GM12878 (cell line): ENCODE data around the gene MAML2. TPM values are rescaled to one million over a fixed set of nuclear protein-coding genes. Genes with fewer than 3 reads are reported as not detected.

Source experiments
- ATAC-seq: fragments of 200-7000 bp; cut with Tn5 transposase; 3 replicates; pipeline ENCODE4 v1.9.1; 2020; ENCODE audit warnings: mild to moderate bottlenecking, moderate library complexity
- BruUV-seq: library from RNA; stranded (reverse); fragments of 400-500 nt; replicated peaks from 2 replicates; lab custom pipeline; 2021; lab: Mats Ljungman, UMichigan
- CTCF ChIA-PET: fragments of 300-600 bp; sonication (Branson Sonifier 250); formaldehyde crosslinking; extraction: SDS; loops from one replicate; lab custom pipeline; 2021; ENCODE audit warnings: inconsistent platforms; lab: Yijun Ruan, JAX
- POLR2A ChIA-PET: fragments of 350-600 bp; formaldehyde crosslinking; extraction: SDS; loops from one replicate; lab custom pipeline; 2021; ENCODE audit warnings: inconsistent platforms; lab: Charles Lee
- RAD21 ChIA-PET: fragments of 300-600 bp; sonication (Branson Sonifier 250); formaldehyde crosslinking; loops from one replicate; lab custom pipeline; 2023; ENCODE audit warnings: antibody characterized with exemption; ENCODE audit not compliant: unreplicated experiment; lab: Charles Lee
- SMC1A ChIA-PET: fragments of 300-600 bp; sonication (Branson Sonifier 250); formaldehyde crosslinking; loops from one replicate; lab custom pipeline; 2023; ENCODE audit not compliant: unreplicated experiment, uncharacterized antibody; lab: Charles Lee
- DNase-seq: peaks from one replicate; pipeline ENCODE4 v3.0.0-alpha.2; 2011; ENCODE audit warnings: low read depth, low spot score
- FAIRE-seq: peaks from 3 replicates; lab custom pipeline; 2011; peaks lifted over from hg19 to GRCh38; lab: Jason Lieb, UNC
- H2AFZ ChIP-seq: 2 replicates; pipeline ENCODE4 v1.6.0; 2011; ENCODE audit warnings: low read depth, low read length, control low read depth; ENCODE audit not compliant: control insufficient read depth
- H3K27ac ChIP-seq: 2 replicates; pipeline ENCODE4 v1.5.1; 2011; ENCODE audit warnings: control low read depth; ENCODE audit not compliant: control insufficient read depth, insufficient read depth
- H3K27me3 ChIP-seq, 2 experiments: replicated peaks in 1 of 2; 2 replicates each; pipeline versions ENCODE4 v1.6.0 to v1.6.1; 2011; ENCODE audit warnings: low read length in 1 of 2; ENCODE audit not compliant: control insufficient read depth in 2 of 2, insufficient read depth in 2 of 2
- H3K36me3 ChIP-seq, 2 experiments: 2 replicates each; pipeline ENCODE4 v1.5.1; 2011; ENCODE audit warnings: low read length in 1 of 2; ENCODE audit not compliant: control insufficient read depth in 2 of 2, insufficient read depth in 2 of 2
- H3K4me1 ChIP-seq: 2 replicates; pipeline ENCODE4 v1.6.1; 2011; ENCODE audit warnings: mild to moderate bottlenecking, low read length, moderate library complexity, mixed read lengths; ENCODE audit not compliant: control insufficient read depth, insufficient read depth
- H3K4me2 ChIP-seq: 2 replicates; pipeline ENCODE4 v1.6.0; 2011; ENCODE audit warnings: control low read depth; ENCODE audit not compliant: control insufficient read depth, insufficient read depth
- H3K4me3 ChIP-seq: fragments of 200-600 bp; sonication (generic); 2 replicates; pipeline ENCODE4 v1.5.1; 2016
- H3K79me2 ChIP-seq: 2 replicates; pipeline ENCODE4 v1.6.0; 2011; ENCODE audit warnings: low read length; ENCODE audit not compliant: control insufficient read depth, insufficient read depth
- H3K9ac ChIP-seq: 2 replicates; pipeline ENCODE4 v1.8.0; 2011; ENCODE audit warnings: low read length, control low read depth, mixed read lengths; ENCODE audit not compliant: control insufficient read depth, insufficient read depth
- H3K9me3 ChIP-seq: replicated peaks from 3 replicates; pipeline ENCODE4 v1.5.1; 2011; ENCODE audit warnings: mild to moderate bottlenecking, low read length; ENCODE audit not compliant: control insufficient read depth, insufficient read depth
- H4K20me1 ChIP-seq: 2 replicates; pipeline ENCODE4 v1.6.0; 2011; ENCODE audit not compliant: control insufficient read depth, insufficient read depth
- BCL11A ChIP-seq: IDR thresholded peaks from 2 replicates; pipeline ENCODE4 v1.6.1; 2011; ENCODE audit warnings: low read depth, low read length
- EZH2 ChIP-seq: IDR thresholded peaks from 2 replicates; pipeline ENCODE4 v1.6.1; 2012; ENCODE audit warnings: low read depth, mild to moderate bottlenecking, control low read depth, inconsistent platforms, low read length, borderline replicate concordance; ENCODE audit not compliant: control insufficient read depth
- HDAC2 ChIP-seq: fragments of 200-600 bp; sonication (generic); IDR thresholded peaks from 2 replicates; pipeline ENCODE4 v1.6.1; 2017
- IRF4 ChIP-seq: IDR thresholded peaks from 2 replicates; pipeline ENCODE4 v1.6.1; 2011; ENCODE audit warnings: low read depth, low read length
- RAD21 ChIP-seq: IDR thresholded peaks from 2 replicates; pipeline ENCODE4 v1.6.1; 2011; ENCODE audit warnings: mild to moderate bottlenecking, low read depth, low read length, moderate library complexity; ENCODE audit not compliant: insufficient read depth
- YBX1 ChIP-seq: fragments of 450-650 bp; IDR thresholded peaks from 2 replicates; pipeline ENCODE4 v1.6.1; 2016; ENCODE audit warnings: antibody characterized with exemption
- WGBS: methylation state at CpG from one replicate; pipeline ENCODE4 v1.1.6; 2016; ENCODE audit warnings: low lambda C conversion rate; ENCODE audit not compliant: insufficient replicate concordance, insufficient coverage; ENCODE audit errors: missing lambda C conversion rate; 5-methylcytosine and 5-hydroxymethylcytosine counted together
- in situ Hi-C: fragments of 300-500 bp; cut with MboI; formaldehyde crosslinking; loops from 9 replicates; pipeline ENCODE4 v1.14.3; 2018; ENCODE audit warnings: mixed read lengths
- intact Hi-C: fragments of 100-400 bp; cut with micrococcal nuclease; formaldehyde crosslinking; loops from one replicate; pipeline ENCODE4 v1.14.2; 2022; ENCODE audit not compliant: unreplicated experiment
- polyA plus RNA-seq, 11 experiments: library from polyadenylated mRNA; depleted of rRNA in 4 of 11; unstranded in 6 of 11; stranded (reverse) in 5 of 11; fragments of >200 nt; fragmentation: Nextera tagmentation in 4 of 11; fragmentation: Illumina TruSeq in 1 of 11; extraction: Ambion mirVana in 4 of 11; extraction: Trizol in 1 of 11; gene quantifications; 1 replicate in 1 of 11; 2 replicates in 10 of 11; pipeline versions ENCODE4 v1.2.1 to v1.2.3, GENCODE V29; 2011 to 2016; ENCODE audit warnings: inconsistent platforms in 2 of 11, missing spikeins in 2 of 11, low read depth in 1 of 11
- total RNA-seq, 4 experiments: library from RNA; depleted of rRNA in 3 of 4; stranded (reverse); fragments of >200 nt in 3 of 4; fragmentation: Illumina TruSeq in 1 of 4; extraction: Trizol in 1 of 4; gene quantifications; 2 replicates each; pipeline versions ENCODE4 v1.2.1 to v1.2.3, GENCODE V29; 2013 to 2021
- TF ChIP-seq, protein P1 (sequence below): fragments of 450-650 bp; IDR thresholded peaks from 2 replicates; pipeline ENCODE4 v1.6.1; 2017; ENCODE audit warnings: borderline replicate concordance
- TF ChIP-seq, protein P2 (sequence below): fragments of 450-650 bp; IDR thresholded peaks from 2 replicates; pipeline ENCODE4 v1.6.1; 2016; ENCODE audit warnings: mild to moderate bottlenecking, moderate library complexity, borderline replicate concordance
- TF ChIP-seq, protein P3 (sequence below): fragments of 450-650 bp; IDR thresholded peaks from 2 replicates; pipeline ENCODE4 v1.6.1; 2017; ENCODE audit warnings: mild to moderate bottlenecking, low read depth, inconsistent platforms; ENCODE audit not compliant: poor library complexity, severe bottlenecking
- TF ChIP-seq, protein P4 (sequence below): IDR thresholded peaks from 2 replicates; pipeline ENCODE4 v1.6.1; 2011; ENCODE audit warnings: borderline replicate concordance, low read depth, mild to moderate bottlenecking, moderate library complexity, low read length; ENCODE audit not compliant: insufficient read depth, poor library complexity, severe bottlenecking

The MAML2 gene
- total and polyA plus RNA-seq, 10 of the 15 experiments (the other 5 are each of a cell fraction or from before 2014, with no cell fraction given), result 2.5 to 15.1 (median 12.0) TPM

DNA sequence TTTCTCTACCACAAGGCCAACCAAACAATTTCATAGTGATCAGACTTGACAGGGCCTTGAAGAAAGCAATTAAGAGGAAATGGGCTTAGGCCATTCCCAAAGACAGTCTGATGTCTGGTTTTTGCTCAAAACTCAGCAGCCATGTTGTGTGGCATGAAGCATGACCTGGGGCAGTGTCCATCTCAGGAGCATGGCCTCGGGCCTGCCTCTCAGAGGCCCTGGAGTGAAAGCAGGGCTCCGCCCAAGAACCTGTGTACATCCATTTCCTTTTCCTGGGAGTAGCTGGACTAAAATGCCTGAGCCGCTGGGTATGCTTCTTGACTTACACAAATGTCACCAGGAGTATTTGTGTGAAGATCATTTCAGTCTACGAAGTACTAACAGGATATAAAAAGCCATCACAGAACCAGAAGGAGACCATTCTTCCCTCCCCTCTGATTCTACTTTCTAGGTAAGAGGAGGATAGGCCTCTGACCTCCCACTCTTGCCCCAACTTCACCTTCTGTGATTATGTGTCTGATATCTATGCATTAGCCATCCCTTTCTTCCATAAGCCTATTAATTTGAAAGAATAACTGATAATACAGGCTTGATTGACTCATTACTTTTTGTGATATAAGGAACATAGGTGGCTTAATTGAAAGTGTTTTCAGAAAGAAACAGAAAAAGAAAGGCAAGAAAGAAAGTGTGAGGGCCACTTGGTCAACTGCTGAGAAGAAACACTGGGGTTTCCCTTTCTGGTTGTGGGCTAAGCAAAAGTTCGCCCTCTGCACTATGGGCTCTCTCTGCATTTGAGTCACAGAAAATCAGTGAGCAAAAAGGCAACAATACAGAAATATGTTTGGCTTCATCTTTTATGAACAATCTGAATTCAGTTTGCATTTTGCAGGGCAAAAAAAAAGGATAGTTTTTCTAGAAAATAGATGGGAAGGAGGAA, 230.5 kb downstream of the MAML2 start:
- ChIA-PET SMC1A (interaction anchor here (0.7 to 5.7 kb wide), 10 partner anchors 15 to 231 kb away, joined by 3 to 33 read pairs (median 4); partner anchors contain the start of gene MAML2), POLR2A (interaction anchor here (0.6 to 1.4 kb wide), 10 partner anchors 17 to 1514 kb away, joined by 3 to 4 read pairs (median 3); no protein-coding TSS in a partner anchor), CTCF (interaction anchor here (0.5 to 1.9 kb wide), 5 partner anchors 23 to 324 kb away, joined by 3 to 10 read pairs (median 3); partner anchors contain the start of gene MAML2), RAD21 (interaction anchor here (1.2 to 1.8 kb wide), 6 partner anchors 37 to 231 kb away, joined by 3 to 12 read pairs (median 5); partner anchors contain the start of gene MAML2)
- Histone ChIP-seq H3K9ac (no peak overlapping the region), H3K9me3 (no peaks in the 10 kb centered on the region), H3K27ac (peak overlapping the region; percentile 76), H3K4me2 (peak overlapping the region; percentile 45), H3K79me2 (no peaks in the 10 kb centered on the region; the same call in none of the 2 replicates), H3K36me3 (peaks cover 0 to 7% of the 10 kb centered on the region in 2 experiments; a peak in 1 of 4 replicates), H3K4me1 (peaks cover 32% of the 10 kb centered on the region), H3K27me3 (no peaks in the 10 kb centered on the region), H2AFZ (no peak overlapping the region), H4K20me1 (no peaks in the 10 kb centered on the region), H3K4me3 (no peak overlapping the region)
- 35% methylated on average over 5 of the region's 5 CpGs for WGBS
- FAIRE-seq (no peak), ATAC-seq (peak; percentile 96), DNase-seq (peak; percentile 58)
- intact Hi-C loops, result loop anchor here (2.0 kb wide), 3 partner anchors 76 to 230 kb away; partner anchors contain the start of gene MAML2
- in situ Hi-C loops, result no loop called here
- no TSS peak for BruUV-seq
- TF ChIP-seq RAD21 (peak; percentile 17; the same call in 1 of the 2 replicates), HDAC2 (no peak), IRF4 (peak; percentile 95), EZH2 (no peak), YBX1 (no peak), BCL11A (peak; percentile 80)
- TF ChIP-seq, protein P1, sequence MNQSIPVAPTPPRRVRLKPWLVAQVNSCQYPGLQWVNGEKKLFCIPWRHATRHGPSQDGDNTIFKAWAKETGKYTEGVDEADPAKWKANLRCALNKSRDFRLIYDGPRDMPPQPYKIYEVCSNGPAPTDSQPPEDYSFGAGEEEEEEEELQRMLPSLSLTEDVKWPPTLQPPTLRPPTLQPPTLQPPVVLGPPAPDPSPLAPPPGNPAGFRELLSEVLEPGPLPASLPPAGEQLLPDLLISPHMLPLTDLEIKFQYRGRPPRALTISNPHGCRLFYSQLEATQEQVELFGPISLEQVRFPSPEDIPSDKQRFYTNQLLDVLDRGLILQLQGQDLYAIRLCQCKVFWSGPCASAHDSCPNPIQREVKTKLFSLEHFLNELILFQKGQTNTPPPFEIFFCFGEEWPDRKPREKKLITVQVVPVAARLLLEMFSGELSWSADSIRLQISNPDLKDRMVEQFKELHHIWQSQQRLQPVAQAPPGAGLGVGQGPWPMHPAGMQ, result no peak
- TF ChIP-seq, protein P2, sequence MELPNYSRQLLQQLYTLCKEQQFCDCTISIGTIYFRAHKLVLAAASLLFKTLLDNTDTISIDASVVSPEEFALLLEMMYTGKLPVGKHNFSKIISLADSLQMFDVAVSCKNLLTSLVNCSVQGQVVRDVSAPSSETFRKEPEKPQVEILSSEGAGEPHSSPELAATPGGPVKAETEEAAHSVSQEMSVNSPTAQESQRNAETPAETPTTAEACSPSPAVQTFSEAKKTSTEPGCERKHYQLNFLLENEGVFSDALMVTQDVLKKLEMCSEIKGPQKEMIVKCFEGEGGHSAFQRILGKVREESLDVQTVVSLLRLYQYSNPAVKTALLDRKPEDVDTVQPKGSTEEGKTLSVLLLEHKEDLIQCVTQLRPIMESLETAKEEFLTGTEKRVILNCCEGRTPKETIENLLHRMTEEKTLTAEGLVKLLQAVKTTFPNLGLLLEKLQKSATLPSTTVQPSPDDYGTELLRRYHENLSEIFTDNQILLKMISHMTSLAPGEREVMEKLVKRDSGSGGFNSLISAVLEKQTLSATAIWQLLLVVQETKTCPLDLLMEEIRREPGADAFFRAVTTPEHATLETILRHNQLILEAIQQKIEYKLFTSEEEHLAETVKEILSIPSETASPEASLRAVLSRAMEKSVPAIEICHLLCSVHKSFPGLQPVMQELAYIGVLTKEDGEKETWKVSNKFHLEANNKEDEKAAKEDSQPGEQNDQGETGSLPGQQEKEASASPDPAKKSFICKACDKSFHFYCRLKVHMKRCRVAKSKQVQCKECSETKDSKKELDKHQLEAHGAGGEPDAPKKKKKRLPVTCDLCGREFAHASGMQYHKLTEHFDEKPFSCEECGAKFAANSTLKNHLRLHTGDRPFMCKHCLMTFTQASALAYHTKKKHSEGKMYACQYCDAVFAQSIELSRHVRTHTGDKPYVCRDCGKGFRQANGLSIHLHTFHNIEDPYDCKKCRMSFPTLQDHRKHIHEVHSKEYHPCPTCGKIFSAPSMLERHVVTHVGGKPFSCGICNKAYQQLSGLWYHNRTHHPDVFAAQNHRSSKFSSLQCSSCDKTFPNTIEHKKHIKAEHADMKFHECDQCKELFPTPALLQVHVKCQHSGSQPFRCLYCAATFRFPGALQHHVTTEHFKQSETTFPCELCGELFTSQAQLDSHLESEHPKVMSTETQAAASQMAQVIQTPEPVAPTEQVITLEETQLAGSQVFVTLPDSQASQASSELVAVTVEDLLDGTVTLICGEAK, result peak; percentile 42; the same call in 1 of the 2 replicates
- TF ChIP-seq, protein P3, sequence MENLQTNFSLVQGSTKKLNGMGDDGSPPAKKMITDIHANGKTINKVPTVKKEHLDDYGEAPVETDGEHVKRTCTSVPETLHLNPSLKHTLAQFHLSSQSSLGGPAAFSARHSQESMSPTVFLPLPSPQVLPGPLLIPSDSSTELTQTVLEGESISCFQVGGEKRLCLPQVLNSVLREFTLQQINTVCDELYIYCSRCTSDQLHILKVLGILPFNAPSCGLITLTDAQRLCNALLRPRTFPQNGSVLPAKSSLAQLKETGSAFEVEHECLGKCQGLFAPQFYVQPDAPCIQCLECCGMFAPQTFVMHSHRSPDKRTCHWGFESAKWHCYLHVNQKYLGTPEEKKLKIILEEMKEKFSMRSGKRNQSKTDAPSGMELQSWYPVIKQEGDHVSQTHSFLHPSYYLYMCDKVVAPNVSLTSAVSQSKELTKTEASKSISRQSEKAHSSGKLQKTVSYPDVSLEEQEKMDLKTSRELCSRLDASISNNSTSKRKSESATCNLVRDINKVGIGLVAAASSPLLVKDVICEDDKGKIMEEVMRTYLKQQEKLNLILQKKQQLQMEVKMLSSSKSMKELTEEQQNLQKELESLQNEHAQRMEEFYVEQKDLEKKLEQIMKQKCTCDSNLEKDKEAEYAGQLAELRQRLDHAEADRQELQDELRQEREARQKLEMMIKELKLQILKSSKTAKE, result peak; percentile 45
- TF ChIP-seq, protein P4, sequence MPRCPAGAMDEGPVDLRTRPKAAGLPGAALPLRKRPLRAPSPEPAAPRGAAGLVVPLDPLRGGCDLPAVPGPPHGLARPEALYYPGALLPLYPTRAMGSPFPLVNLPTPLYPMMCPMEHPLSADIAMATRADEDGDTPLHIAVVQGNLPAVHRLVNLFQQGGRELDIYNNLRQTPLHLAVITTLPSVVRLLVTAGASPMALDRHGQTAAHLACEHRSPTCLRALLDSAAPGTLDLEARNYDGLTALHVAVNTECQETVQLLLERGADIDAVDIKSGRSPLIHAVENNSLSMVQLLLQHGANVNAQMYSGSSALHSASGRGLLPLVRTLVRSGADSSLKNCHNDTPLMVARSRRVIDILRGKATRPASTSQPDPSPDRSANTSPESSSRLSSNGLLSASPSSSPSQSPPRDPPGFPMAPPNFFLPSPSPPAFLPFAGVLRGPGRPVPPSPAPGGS, result peak; percentile 62
